Posterior cingulate gyrus (tissue), 11 donors: ENCODE measurements around the gene PLCH1.
"Not testable (repeated sequence)": the region's sequence is repeated elsewhere in the genome, so short reads cannot be mapped to it uniquely, and the experiment has no call there.

Experiments used
- DNase-seq, 10 donors: peaks; one replicate each; pipeline versions ENCODE4 v3.0.0 to v3.0.0-alpha.2; 2020 to 2021; ENCODE audit warnings: mixed read lengths in 3 of 10
- intact Hi-C: fragments of 100-400 bp; cut with DNase I; formaldehyde crosslinking; loops from one replicate; pipeline ENCODE4 v1.15.1; 2023

PLCH1 gene

GRCh38 chr3:155647206-155647605, 97.7 kb downstream of the PLCH1 start:
- intact Hi-C loops: no loop called here
- DNase-seq: no peak

- DNase-seq: no peak
- intact Hi-C loops: no loop called here
Measured at GRCh38 chr3:155646669-155647068, 98.2 kb downstream of the PLCH1 start.

GRCh38 chr3:155646128-155646527, 98.7 kb downstream of the PLCH1 start:
- DNase-seq: no peak
- intact Hi-C loops: no loop called here

GRCh38 chr3:155643581-155644165, 101.2 kb downstream of the PLCH1 start:
- no peak for DNase-seq

GRCh38 chr3:155641956-155642355, 102.9 kb downstream of the PLCH1 start:
- DNase-seq: no peak
- intact Hi-C loops: no loop called here

More at GRCh38 chr3:155643581-155644165, 101.2 kb downstream of the PLCH1 start:
- intact Hi-C loops: no loop called here

GRCh38 chr3:155640098-155640497, 104.8 kb downstream of the PLCH1 start:
- no peak for DNase-seq
- intact Hi-C loops: no loop called here

GRCh38 chr3:155639462-155640055, 105.3 kb downstream of the PLCH1 start:
- DNase-seq: no peak
- intact Hi-C loops: no loop called here

- DNase-seq: not testable (repeated sequence)
Measured at GRCh38 chr3:155638461-155638860, 106.4 kb downstream of the PLCH1 start.

GRCh38 chr3:155637567-155637966, 107.3 kb downstream of the PLCH1 start:
- intact Hi-C loops: no loop called here

More at GRCh38 chr3:155638461-155638860, 106.4 kb downstream of the PLCH1 start:
- intact Hi-C loops: not testable (repeated sequence)

GRCh38 chr3:155635056-155635455, 109.8 kb downstream of the PLCH1 start:
- intact Hi-C loops: no loop called here
- DNase-seq: no peak

More at GRCh38 chr3:155637567-155637966, 107.3 kb downstream of the PLCH1 start:
- no peak for DNase-seq

GRCh38 chr3:155634121-155634719, 110.7 kb downstream of the PLCH1 start:
- intact Hi-C loops: no loop called here
- no peak for DNase-seq

- intact Hi-C loops: no loop called here
- DNase-seq: no peak
Measured at GRCh38 chr3:155631323-155632019, 113.4 kb downstream of the PLCH1 start.

- intact Hi-C loops: no loop called here
- DNase-seq: no peak
Measured at GRCh38 chr3:155629556-155629955, 115.3 kb downstream of the PLCH1 start.

- intact Hi-C loops: no loop called here
- no peak for DNase-seq
Measured at GRCh38 chr3:155629056-155629455, 115.8 kb downstream of the PLCH1 start.

GRCh38 chr3:155622647-155623046, 122.2 kb downstream of the PLCH1 start:
- DNase-seq, intact Hi-C loops: not testable (repeated sequence)

- DNase-seq, intact Hi-C loops: not testable (repeated sequence)
Measured at GRCh38 chr3:155620552-155620951, 124.3 kb downstream of the PLCH1 start.

GRCh38 chr3:155619118-155619915, 125.6 kb downstream of the PLCH1 start:
- intact Hi-C loops: no loop called here

GRCh38 chr3:155618543-155618942, 126.3 kb downstream of the PLCH1 start:
- intact Hi-C loops: no loop called here
- no peak for DNase-seq

More at GRCh38 chr3:155619118-155619915, 125.6 kb downstream of the PLCH1 start:
- DNase-seq: no peak

GRCh38 chr3:155617346-155617925, 127.4 kb downstream of the PLCH1 start:
- no peak for DNase-seq
- intact Hi-C loops: no loop called here

- DNase-seq, intact Hi-C loops: not testable (repeated sequence)
Measured at GRCh38 chr3:155615141-155615540, 129.7 kb downstream of the PLCH1 start.
